Endothelial cell (in vitro differentiated cells): ENCODE measurements around the gene MED9. TPM values are rescaled to one million over a fixed set of nuclear protein-coding genes. Genes with fewer than 3 reads are reported as not detected.
"Not testable (repeated sequence)": the region's sequence is repeated elsewhere in the genome, so short reads cannot be mapped to it uniquely, and the experiment has no call there.

Experiments used
- DNase-seq: peaks from one replicate; pipeline ENCODE4 v3.0.0; 2021; ENCODE audit warnings: low spot score
- H3K27ac Mint-ChIP-seq: one replicate; pipeline ENCODE4 v1.8.0; 2021; ENCODE audit warnings: mixed read lengths, inconsistent platforms; ENCODE audit not compliant: unreplicated experiment
- H3K27me3 Mint-ChIP-seq: one replicate; pipeline ENCODE4 v1.8.0; 2021; ENCODE audit warnings: mild to moderate bottlenecking, moderate library complexity, mixed read lengths, inconsistent platforms; ENCODE audit not compliant: unreplicated experiment
- H3K36me3 Mint-ChIP-seq: one replicate; pipeline ENCODE4 v1.8.0; 2021; ENCODE audit warnings: mild to moderate bottlenecking, low read depth, mixed read lengths, inconsistent platforms; ENCODE audit not compliant: unreplicated experiment
- H3K4me1 Mint-ChIP-seq: one replicate; pipeline ENCODE4 v1.8.0; 2021; ENCODE audit warnings: mild to moderate bottlenecking, mixed read lengths, inconsistent platforms; ENCODE audit not compliant: unreplicated experiment
- H3K4me3 Mint-ChIP-seq: one replicate; pipeline ENCODE4 v1.8.0; 2021; ENCODE audit warnings: mild to moderate bottlenecking, mixed read lengths, inconsistent platforms; ENCODE audit not compliant: unreplicated experiment
- H3K9me3 Mint-ChIP-seq: one replicate; pipeline ENCODE4 v1.8.0; 2021; ENCODE audit warnings: mixed read lengths, inconsistent platforms; ENCODE audit not compliant: unreplicated experiment
- CTCF ChIP-seq: fragments of 200-600 bp; sonication (generic); IDR thresholded peaks from one replicate; pipeline ENCODE4 v1.5.0; 2021; ENCODE audit warnings: antibody characterized with exemption; ENCODE audit not compliant: unreplicated experiment
- long read RNA-seq: library from polyadenylated mRNA; unstranded; transcript quantifications from one replicate; pipeline ENCODE4 v2.0.0, GENCODE V29; 2020; ENCODE audit not compliant: unreplicated experiment
- total RNA-seq: library from RNA; stranded (reverse); fragmentation: NEBNext Ultra II Directional; extraction: Animal tissue kit (Norgen Biotek cat#: 25700); gene quantifications from one replicate; pipeline ENCODE4 v1.2.1, GENCODE V29; 2021; ENCODE audit not compliant: unreplicated experiment

MED9 gene
- 14.2 TPM for total RNA-seq
- long read RNA-seq, transcript MED9-201 (2 exons, 2,228 nt) = major isoform, 20 of 21 reads
- long read RNA-seq, partial matches to known transcripts = 0 of 21 reads
- long read RNA-seq, other reads (novel, unspliced or antisense) = 1 of 21 reads

- peaks cover 14% of the 10 kb centered on the region for H3K4me1 Mint-ChIP-seq
- H3K27me3 Mint-ChIP-seq = peaks cover 3% of the 10 kb centered on the region
- peak; percentile 95 for DNase-seq
- H3K9me3 Mint-ChIP-seq = no peaks in the 10 kb centered on the region
- H3K4me3 Mint-ChIP-seq = peak within 1 kb of the TSS; percentile 99
- peak within 1 kb of the TSS; percentile 89 for H3K27ac Mint-ChIP-seq
- no peaks in the 10 kb centered on the region for H3K36me3 Mint-ChIP-seq
- TF ChIP-seq CTCF = no peak
These were observed at the start of gene MED9 for GRCh38 chr17:17476865-17477467. Gene MED9, plus strand, starts transcription at chr17:17477000. Its CDS starts 42 bp downstream, at chr17:17477042.

GRCh38 chr17:17429222-17429621 is 47.6 kb upstream of the MED9 start:
- peaks cover 2% of the 10 kb centered on the region for H3K27me3 Mint-ChIP-seq
- H3K4me3 Mint-ChIP-seq = no peak overlapping the region
- H3K36me3 Mint-ChIP-seq = no peaks in the 10 kb centered on the region
- H3K9me3 Mint-ChIP-seq = no peaks in the 10 kb centered on the region
- no peaks in the 10 kb centered on the region for H3K4me1 Mint-ChIP-seq
- no peak for DNase-seq
- no peak overlapping the region for H3K27ac Mint-ChIP-seq
- no peak for TF ChIP-seq CTCF

GRCh38 chr17:17430924-17431323 is 45.9 kb upstream of the MED9 start:
- H3K4me1 Mint-ChIP-seq, H3K27me3 Mint-ChIP-seq, H3K4me3 Mint-ChIP-seq, H3K36me3 Mint-ChIP-seq, H3K27ac Mint-ChIP-seq, DNase-seq, H3K9me3 Mint-ChIP-seq: not testable (repeated sequence)

GRCh38 chr17:17431605-17432004 is 45.2 kb upstream of the MED9 start:
- peaks cover 3% of the 10 kb centered on the region for H3K9me3 Mint-ChIP-seq
- no peak for TF ChIP-seq CTCF
- H3K36me3 Mint-ChIP-seq = no peaks in the 10 kb centered on the region
- H3K27me3 Mint-ChIP-seq = peaks cover 3% of the 10 kb centered on the region
- DNase-seq = no peak
- H3K4me1 Mint-ChIP-seq = no peaks in the 10 kb centered on the region
- no peak overlapping the region for H3K27ac Mint-ChIP-seq
- H3K4me3 Mint-ChIP-seq = no peak overlapping the region

- Mint-ChIP-seq H3K27ac (no peak overlapping the region), H3K4me1 (no peaks in the 10 kb centered on the region), H3K4me3 (no peak overlapping the region), H3K9me3 (peaks cover 3% of the 10 kb centered on the region), H3K36me3 (no peaks in the 10 kb centered on the region), H3K27me3 (peaks cover 2% of the 10 kb centered on the region)
- TF ChIP-seq CTCF = no peak
- no peak for DNase-seq
These were observed 43.6 kb upstream of the MED9 start for GRCh38 chr17:17433000-17433703.
